Measurements from ENCODE around the gene WWC2. TPM values are rescaled to one million over a fixed set of nuclear protein-coding genes. Genes with fewer than 3 reads are reported as not detected.

WWC2 gene
- total and polyA plus RNA-seq, 2 experiments from 2014 or later: 50.5 to 74.2 TPM

DNA sequence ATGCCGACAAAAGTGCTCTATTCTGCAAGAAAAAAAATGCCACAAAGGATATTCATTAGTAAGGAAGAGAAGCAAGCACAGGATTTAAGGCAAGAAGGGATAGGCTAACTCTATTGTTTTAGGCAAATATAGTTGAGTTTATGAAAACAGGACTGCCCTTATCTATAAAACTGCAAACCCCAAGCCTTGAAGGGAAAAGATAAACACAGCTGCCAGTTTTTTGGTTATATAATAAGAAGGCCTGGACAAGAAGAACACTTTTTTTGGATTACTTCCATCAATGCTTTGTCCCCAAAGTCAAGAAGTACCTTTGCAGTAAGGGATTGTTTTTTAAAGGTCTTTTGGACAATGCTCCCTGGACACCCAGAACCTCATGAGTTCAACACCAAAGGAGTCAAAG, 45.4 kb upstream of the WWC2 start:
- Mint-ChIP-seq H3K4me1 (no peaks in the 10 kb centered on the region), H3K4me3 (no peak overlapping the region), H3K27ac (no peak overlapping the region), H3K36me3 (ENCODE audit: low read depth) (no peaks in the 10 kb centered on the region), H3K9me3 (no peaks in the 10 kb centered on the region), H3K27me3 (ENCODE audit: insufficient read depth, low read depth, poor library complexity) (no peaks in the 10 kb centered on the region)
- no peak overlapping the region for H2AFZ ChIP-seq
- H3K27ac ChIP-seq (ENCODE audit: low read depth): no peak overlapping the region
- DNase-seq (ENCODE audit: low spot score) (no peak), ATAC-seq (no peak)
- H3K4me1 ChIP-seq (ENCODE audit: insufficient read depth): no peaks in the 10 kb centered on the region
- no peaks in the 10 kb centered on the region; the same call in none of the 2 replicates for H3F3A ChIP-seq (replicated peaks; ENCODE audit: low read depth)
- H3K27me3 ChIP-seq (ENCODE audit: insufficient read depth): no peaks in the 10 kb centered on the region
- no peaks in the 10 kb centered on the region for H3K79me2 ChIP-seq (replicated peaks; ENCODE audit: insufficient read depth)
- no peak for TF ChIP-seq ZNF114 (CRISPR knock-in tag; IDR thresholded peaks at IDR 0.05)
- TF ChIP-seq, protein P1, sequence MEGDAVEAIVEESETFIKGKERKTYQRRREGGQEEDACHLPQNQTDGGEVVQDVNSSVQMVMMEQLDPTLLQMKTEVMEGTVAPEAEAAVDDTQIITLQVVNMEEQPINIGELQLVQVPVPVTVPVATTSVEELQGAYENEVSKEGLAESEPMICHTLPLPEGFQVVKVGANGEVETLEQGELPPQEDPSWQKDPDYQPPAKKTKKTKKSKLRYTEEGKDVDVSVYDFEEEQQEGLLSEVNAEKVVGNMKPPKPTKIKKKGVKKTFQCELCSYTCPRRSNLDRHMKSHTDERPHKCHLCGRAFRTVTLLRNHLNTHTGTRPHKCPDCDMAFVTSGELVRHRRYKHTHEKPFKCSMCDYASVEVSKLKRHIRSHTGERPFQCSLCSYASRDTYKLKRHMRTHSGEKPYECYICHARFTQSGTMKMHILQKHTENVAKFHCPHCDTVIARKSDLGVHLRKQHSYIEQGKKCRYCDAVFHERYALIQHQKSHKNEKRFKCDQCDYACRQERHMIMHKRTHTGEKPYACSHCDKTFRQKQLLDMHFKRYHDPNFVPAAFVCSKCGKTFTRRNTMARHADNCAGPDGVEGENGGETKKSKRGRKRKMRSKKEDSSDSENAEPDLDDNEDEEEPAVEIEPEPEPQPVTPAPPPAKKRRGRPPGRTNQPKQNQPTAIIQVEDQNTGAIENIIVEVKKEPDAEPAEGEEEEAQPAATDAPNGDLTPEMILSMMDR (conservative IDR thresholded peaks at IDR 0.05; ENCODE audit: low read depth in 2 of 2): no peak
- TF ChIP-seq JUNB (IDR thresholded peaks at IDR 0.05; ENCODE audit: unreplicated experiment): no peak
- TF ChIP-seq EZH2 (IDR thresholded peaks at IDR 0.05; ENCODE audit: low read depth, unreplicated experiment): no peak
- TF ChIP-seq ZNF462 (CRISPR knock-in tag; IDR thresholded peaks at IDR 0.05): no peak
- TF ChIP-seq CREB1 (CRISPR knock-in tag; IDR thresholded peaks at IDR 0.05; ENCODE audit: low read depth): no peak
- TF ChIP-seq, protein P2, sequence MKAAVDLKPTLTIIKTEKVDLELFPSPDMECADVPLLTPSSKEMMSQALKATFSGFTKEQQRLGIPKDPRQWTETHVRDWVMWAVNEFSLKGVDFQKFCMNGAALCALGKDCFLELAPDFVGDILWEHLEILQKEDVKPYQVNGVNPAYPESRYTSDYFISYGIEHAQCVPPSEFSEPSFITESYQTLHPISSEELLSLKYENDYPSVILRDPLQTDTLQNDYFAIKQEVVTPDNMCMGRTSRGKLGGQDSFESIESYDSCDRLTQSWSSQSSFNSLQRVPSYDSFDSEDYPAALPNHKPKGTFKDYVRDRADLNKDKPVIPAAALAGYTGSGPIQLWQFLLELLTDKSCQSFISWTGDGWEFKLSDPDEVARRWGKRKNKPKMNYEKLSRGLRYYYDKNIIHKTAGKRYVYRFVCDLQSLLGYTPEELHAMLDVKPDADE (IDR thresholded peaks at IDR 0.05): no peak
- no peak for TF ChIP-seq ZNF331 (CRISPR knock-in tag; IDR thresholded peaks at IDR 0.05; ENCODE audit: low read depth)
- TF ChIP-seq REST (IDR thresholded peaks at IDR 0.05; ENCODE audit: unreplicated experiment): no peak
- TF ChIP-seq POLR2AphosphoS5 (IDR thresholded peaks at IDR 0.05; ENCODE audit: low read depth): no peak
- TF ChIP-seq EZH2phosphoT487 (IDR thresholded peaks at IDR 0.05; ENCODE audit: unreplicated experiment): no peak
- no peak for TF ChIP-seq STAT1 (IDR thresholded peaks at IDR 0.05; ENCODE audit: unreplicated experiment)
- no peak for TF ChIP-seq NANOG (IDR thresholded peaks at IDR 0.05; ENCODE audit: borderline replicate concordance)
- H3K4me2 ChIP-seq: no peak overlapping the region
- H3K4me3 ChIP-seq: no peak overlapping the region
- no peaks in the 10 kb centered on the region for H3K36me3 ChIP-seq (ENCODE audit: insufficient read depth)
- no peaks in the 10 kb centered on the region for H4K20me1 ChIP-seq (replicated peaks; ENCODE audit: insufficient read depth)
- H3K9me2 ChIP-seq (ENCODE audit: insufficient read depth): no peaks in the 10 kb centered on the region
